Measurements from ENCODE around the gene CPT1C.

CPT1C gene

DNA sequence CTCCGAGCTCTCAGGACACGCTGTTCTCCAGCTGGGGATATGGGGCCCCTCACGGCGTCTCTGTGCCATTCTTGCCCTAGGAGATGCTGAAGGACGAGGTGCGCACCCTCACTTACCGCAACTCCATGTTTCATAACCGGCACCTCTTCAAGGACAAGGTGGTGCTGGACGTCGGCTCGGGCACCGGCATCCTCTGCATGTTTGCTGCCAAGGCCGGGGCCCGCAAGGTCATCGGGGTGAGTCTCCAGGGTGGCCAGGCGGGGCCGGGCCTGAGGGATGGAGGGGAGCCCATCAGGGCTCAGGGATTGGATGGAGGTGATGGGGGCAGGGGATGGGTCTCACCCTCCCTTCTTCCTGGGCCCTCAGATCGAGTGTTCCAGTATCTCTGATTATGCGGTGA, 9.1 kb upstream of the CPT1C start:
- no peak for DNase-seq (ENCODE audit: low read depth in 2 of 2)

DNA sequence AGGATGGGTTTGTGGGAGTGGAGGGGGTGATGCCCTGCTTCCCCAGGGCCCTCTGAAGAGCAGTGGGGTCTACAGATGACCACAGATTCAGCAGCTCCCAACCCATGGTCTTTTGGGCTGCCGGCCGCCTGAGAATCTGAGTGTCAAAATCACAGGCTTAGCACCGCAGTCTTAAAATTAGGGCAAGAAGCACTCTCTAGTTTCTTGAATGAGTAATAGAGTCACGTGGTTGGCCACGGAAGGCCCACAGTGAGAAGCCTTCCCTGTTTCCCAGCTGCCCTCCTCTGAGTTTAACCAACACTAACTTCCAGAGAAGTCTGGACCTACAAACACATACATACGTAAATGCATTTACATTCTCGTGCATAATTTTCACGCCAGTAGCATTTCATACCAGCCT, 8.6 kb upstream of the CPT1C start:
- no peak for DNase-seq (ENCODE audit: low read depth in 2 of 2)

DNA sequence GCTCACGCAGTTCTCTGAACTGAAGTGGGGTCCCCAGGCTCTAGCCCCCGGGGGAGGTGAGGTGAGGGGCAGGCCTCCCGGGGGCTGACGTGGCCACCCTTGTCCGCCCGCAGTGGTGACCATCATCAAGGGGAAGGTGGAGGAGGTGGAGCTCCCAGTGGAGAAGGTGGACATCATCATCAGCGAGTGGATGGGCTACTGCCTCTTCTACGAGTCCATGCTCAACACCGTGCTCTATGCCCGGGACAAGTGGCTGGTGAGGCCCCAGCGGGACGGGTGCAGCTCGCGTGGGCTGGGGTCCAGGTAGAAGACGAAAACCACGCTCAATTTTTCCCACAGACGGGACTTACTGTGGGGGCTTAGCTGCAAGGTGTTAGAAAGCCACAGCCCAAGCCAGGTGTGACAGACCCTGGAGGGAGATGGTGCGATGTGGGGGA, 7.1 kb upstream of the CPT1C start:
- DNase-seq (ENCODE audit: low read depth in 2 of 2) = no peak

DNA sequence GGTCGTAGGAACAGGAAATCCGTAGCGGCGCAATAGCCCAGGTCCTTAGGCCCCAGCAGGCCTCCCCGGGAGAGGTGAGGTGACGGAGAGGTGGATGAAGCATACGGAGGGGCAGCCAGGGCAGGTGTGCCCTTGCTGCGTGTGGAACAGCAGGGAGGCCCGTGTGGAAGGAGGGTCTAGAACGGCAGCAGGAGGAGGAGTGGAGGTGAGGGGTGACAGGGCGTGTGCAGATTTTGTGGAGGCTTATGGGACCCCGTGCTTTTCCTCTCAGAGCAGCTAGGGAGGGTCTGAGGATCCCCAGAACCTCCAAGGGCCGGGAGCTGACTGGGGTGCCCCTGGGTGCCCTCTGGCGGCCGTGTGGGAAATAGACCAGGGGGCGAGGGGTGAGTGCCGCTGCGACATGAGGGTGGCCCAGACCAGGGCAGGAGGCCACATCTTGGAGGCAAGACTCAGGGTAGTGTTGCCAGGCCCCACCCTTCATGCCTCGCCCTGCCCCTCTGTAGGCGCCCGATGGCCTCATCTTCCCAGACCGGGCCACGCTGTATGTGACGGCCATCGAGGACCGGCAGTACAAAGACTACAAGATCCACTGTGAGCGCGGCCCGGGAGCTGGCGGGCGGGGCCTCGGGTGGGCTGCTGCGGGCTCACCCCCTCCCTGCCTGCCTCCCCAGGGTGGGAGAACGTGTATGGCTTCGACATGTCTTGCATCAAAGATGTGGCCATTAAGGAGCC, 6.5 kb upstream of the CPT1C start:
- no peak for DNase-seq (ENCODE audit: low read depth in 2 of 2)

DNA sequence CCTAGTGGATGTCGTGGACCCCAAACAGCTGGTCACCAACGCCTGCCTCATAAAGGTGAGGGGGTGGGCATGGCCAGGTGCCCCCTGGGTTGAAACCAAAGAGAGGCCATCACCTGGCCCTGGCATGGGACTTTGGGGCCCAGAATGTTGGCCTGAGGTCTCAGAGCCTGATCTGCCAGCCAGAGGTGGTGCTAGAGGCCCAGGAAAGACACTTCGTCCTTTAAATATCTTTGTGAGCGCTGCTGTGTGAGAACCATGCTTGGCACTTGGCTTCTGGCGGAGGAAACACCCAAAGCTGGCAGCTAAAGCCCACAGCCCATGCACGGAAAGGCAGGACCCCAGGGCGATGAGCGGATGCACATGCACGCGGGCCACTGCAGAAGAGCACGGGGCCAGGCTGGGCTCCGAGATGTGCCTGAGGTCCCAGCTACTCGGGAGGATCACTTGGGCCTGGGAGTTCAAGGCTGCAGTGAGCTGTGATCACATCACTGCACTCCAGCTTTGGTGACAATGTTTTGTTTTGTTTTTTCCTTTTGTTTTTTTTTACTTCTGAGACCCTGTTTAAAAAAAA, 5.8 kb upstream of the CPT1C start:
- DNase-seq (ENCODE audit: low read depth in 2 of 2) = no peak

DNA sequence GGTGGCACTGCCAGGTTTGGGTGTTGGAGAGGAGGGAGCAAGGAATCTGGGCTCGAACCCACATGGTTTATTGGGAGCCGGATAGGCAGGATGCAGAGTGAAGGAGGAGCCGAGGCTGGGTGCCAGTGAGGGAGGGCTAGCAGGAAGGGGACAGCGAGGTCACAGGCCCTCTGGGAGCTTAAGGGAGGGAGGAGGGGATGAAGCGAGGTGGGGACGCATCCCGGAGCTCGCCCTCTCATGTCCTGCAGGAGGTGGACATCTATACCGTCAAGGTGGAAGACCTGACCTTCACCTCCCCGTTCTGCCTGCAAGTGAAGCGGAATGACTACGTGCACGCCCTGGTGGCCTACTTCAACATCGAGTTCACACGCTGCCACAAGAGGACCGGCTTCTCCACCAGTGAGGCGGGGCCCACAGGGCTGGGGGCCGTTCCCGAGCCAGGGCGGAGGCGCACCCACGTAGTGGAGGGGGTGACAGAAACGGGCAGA, 5.0 kb upstream of the CPT1C start:
- no peak for DNase-seq (ENCODE audit: low read depth in 2 of 2)

DNA sequence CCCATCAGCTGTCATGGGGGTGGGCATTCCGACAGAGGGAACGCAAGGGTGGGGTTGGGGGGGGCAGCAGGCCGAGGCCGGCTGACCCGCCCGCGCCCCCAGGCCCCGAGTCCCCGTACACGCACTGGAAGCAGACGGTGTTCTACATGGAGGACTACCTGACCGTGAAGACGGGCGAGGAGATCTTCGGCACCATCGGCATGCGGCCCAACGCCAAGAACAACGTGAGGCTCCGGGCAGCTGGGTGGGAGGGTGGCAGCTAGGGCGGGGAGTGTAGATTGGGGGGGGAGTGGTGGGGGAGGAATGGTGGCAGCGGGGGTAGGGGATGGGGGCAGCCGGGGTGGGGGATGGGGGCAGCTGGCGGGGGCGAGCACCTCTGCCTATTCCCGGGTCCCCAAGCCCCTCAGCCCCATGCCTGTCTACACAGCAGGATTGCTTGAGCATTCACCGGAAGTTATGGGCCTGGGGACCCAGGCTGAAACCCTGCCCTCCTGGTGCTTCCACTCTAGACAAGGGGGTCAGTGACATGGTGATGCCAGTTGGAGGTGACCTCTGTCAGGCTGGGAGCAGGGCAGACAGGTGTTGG, 4.3 kb upstream of the CPT1C start:
- no peak for DNase-seq (ENCODE audit: low read depth in 2 of 2)

DNA sequence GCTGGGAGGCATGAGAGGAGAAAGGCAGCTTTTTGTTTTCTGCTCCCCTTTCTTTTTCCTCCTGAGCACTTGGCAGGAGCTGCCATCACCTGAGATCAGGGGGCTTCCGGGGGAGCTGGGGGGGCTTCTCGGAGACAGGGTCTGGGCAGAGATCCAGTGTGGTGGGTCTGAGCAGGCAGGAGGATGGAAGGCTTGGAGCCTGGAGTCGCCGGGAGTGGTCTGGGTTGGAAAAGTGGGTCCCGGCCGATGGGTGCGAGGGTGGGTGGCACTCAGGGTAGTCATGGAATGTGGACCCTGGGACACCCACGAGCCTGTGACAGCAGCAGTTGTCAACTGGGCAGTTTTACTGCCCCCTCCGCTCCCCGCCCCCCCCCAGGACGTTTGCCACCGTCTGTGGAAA, 3.8 kb upstream of the CPT1C start:
- no peak for DNase-seq (ENCODE audit: low read depth in 2 of 2)

DNA sequence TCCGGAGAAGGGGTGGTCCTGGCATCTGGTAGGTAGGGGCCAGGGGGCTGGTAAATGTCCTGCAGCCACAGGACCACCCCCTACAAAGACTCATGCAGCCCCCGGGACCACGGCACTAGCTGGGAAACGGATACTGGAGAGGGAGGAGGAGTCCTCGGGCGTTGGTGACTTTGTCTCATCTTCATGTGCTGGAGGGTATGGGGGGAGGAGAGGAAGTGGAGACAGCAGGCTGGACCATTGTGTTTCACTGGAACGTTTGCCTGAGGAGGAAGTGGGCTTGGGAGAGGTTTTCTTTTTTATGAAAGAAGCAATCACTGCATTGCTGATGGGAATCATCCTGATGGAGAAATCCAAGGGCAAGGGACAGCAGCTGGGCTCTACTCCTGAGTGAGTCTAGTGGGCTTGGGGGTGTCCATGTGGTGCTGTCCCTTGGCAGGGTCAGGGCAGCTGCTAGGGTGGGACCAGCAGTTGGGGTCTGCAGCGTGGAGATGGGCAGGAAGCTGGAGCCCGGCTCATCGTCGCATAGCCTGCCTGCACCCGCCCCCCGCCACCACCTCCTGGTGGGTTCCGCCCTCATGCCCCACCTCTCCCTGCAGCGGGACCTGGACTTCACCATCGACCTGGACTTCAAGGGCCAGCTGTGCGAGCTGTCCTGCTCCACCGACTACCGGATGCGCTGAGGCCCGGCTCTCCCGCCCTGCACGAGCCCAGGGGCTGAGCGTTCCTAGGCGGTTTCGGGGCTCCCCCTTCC, 3.2 kb upstream of the CPT1C start:
- no peak for DNase-seq (ENCODE audit: low read depth in 2 of 2)

DNA sequence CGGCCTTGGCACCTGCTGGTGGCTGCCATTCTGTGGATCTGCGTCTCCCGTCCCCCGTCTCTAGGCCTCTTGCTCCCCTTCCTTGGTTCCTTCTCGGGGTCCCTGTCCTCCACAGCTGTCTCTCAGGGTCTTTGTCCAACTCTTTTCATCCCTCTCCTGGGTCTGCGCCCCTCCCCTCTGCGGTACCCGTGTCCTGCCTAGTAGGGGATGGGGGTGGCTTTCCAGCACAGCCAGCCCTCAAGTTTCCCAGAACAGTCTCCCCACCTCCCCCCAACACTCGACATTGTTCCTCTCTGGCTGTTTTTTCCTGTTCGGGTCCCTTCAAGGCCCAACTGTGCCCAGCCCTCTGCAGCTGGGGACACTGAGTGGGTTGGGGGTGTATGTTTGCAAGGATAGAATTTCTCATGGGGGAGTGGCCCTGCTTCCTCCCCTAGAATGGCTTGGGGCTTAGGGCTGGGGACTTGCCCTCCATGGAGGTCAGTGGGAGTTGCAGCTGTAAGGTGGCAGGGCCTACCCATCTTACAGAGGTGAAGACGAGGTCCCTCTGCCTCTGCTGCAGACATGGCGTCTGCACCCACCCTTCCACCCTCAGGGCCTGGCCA, 2.3 kb upstream of the CPT1C start:
- no peak for DNase-seq (ENCODE audit: low read depth in 2 of 2)

DNA sequence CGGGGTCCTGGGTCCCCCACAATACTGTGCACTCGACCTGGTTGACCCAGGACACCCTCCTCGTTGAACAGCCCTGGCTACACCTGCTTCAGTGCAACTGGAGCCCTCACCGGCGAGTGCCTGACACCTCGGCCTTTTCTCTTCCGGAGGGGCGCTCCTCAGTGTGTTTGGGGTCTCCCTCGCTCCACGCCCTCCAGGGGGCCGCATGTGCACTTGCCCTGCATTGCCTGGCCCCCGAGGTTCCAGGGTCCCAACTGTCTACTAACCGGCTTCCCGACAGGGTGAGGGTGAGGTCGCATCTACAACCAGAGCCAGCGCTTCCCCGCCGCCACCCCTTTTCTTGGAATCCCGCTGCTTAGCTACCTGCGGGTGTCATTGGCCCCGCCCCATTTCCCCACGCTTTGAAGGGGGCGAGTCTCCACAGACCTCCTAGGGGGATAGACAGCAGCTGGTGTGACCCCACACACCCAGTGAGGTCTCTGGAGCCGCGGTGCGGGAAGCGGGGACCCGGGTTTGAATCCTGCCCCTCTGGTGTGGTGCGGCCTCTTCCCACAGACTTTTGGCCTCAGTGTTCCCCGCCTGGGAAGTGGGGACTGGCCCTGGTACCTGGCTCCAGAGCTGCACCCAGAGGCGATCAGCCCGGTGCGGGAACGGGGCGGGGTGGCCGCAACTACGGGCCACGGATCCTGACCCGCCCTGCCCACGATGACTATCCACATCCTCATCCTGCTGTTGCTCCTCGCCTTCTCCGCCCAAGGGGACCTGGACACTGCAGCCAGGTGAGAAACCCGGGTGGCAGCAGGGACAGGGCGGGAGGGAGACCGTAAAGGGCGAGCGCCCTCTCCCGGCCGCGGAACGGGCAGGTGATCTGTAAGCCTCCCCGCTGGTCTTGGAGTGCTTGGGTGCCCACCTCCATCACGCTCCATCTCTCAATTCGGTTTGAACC, 1.5 kb upstream of the CPT1C start, which contains the start of gene ADM5:
ADM5 (plus strand) TSS at position 462 of the 946 bp plus-strand sequence; CDS start at position 706, 244 bp downstream.
- no peak for DNase-seq (ENCODE audit: low read depth in 2 of 2)

DNA sequence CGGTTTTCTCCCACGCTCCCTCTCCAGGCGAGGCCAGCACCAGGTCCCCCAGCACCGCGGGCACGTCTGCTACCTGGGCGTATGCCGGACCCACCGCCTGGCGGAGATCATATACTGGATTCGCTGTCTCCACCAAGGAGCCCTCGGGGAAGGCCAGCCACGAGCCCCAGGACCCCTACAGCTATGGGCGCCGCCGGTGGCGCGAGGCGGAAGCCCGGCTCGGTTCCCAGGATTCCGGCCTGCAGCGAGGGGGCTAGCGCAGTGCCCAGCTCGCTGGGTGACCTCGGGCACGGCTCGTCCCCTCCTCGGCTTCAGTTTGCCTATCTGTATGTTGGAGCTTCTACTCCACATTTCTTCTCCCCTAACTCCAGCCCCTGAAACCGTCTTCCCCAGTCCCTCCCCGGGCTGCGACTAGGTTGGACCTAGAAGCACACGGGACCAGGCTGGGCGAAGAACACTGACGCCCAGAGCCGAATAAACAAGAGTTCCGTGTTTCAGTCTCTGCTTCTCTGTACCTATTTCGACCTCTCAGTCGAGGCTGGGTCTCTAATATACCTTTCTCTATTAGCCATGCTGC, 749 bp upstream of the CPT1C start:
- DNase-seq (ENCODE audit: low read depth in 2 of 2) = no peak

DNA sequence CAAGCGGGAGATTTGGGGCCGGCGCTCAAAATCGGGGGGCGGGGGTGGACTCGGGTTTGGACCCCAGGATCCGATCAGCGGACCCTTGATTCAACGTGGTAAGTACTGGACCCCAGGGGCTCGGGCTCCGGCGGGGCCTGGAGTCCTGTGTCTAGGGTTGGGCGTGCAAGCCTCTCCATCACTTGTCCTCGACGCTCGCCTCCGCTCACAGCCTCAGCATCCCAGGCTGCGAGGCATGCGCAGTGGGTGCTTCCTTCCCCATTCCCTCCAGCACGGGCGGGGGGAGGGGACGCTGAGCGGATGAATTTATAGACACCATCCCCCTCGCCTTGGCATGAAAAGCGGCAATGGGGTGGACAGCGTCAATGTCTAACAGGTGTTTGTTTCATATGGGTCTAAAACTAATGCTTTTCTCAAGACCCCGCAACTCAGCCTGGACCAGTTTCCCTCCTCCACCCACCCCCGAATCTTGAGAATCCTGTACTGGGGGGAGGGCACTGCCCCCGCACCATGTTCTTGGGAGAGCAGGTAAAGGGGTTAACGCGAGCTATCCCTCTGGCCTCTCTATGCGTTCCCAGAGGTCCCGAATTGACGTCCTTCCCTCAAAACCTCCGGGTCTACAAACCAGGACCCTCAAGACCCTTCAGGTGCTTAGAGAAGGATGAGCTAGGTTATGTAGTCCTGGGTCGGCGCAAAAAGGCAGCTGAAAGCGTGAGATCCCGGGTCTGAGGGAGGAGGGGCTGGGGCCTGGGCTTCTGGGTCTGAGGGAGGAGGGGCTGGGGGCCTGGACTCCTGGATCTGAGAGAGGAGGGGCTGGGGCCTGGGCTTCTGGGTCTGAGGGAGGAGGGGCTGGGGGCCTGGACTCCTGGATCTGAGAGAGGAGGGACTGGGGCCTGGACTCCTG, 579 bp downstream of the CPT1C start:
- DNase-seq (ENCODE audit: low read depth in 2 of 2) = no peak

DNA sequence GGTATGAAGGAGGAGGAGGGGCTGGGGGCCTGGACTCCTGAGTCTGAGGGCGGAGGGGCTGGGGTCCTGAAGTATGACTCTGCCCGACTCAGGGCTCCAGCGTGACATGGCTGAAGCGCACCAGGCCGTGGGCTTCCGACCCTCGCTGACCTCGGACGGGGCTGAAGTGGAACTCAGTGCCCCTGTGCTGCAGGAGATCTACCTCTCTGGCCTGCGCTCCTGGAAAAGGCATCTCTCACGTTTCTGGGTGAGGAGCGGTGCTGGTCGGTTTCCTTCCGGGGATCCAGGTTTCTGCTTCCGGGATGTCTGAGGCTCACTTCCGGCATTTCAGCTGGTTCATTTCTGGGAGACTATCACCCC, 1.2 kb downstream of the CPT1C start:
- DNase-seq (ENCODE audit: low read depth in 2 of 2) = no peak

DNA sequence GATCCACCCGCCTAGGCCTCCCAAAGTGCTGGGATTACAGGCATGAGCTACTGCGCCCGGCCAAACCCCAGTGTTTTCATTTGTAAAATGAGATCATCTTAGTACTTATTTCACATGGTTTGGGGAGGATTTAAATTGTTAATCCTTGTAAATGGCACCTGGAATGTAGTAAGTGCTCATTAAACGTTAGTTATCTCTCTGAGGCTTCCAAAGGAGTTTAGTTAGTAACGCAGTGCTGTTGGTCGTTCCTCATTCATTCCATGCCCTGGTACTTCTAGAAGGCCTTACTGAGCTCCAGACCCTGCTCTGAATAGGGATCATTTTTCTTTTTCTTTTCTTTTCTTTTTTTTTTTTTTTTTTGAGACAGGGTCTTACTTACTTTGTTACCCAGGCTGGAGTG, 5.2 kb downstream of the CPT1C start:
- DNase-seq (ENCODE audit: low read depth in 2 of 2) = no peak

DNA sequence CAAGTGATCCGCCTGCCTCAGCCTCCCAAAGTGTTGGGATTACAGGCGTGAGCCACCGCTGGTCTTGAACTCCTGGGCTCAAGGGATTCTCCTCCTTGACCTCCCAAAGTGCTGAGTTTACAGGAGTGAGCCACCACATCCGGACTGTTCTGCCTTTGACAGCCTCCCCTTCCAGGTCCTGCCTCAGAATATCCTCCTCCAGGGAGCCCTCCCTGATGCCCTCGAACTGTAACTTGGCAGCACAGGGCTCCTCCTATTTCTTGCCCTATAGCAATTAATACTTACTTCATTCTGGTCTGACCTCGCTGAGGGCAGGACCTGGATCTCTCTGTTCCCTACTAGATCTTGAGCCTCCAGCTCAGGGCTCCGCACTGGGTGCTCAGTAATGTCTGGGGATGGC, 5.9 kb downstream of the CPT1C start:
- no peak for DNase-seq (ENCODE audit: low read depth in 2 of 2)

DNA sequence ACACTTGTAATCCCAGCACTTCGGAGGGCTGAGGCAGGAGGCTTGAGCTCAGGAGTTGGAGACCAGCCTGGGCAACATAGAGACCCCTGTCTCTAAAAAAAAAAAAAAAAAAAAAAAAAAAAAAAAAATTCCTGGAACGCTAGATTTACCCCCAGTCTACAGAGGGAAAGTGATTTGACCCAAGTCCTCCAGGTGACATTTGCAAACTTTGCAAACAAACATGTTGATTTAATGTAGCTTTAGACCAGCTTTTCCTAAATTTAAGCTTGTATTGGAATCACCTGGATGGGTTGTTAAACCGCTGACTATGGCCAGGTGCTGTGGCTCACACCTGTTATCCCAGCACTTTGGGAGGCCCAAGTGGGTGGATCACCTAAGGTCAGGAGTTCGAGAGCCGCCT, 8.4 kb downstream of the CPT1C start:
- no peak for DNase-seq (ENCODE audit: low read depth in 2 of 2)

DNA sequence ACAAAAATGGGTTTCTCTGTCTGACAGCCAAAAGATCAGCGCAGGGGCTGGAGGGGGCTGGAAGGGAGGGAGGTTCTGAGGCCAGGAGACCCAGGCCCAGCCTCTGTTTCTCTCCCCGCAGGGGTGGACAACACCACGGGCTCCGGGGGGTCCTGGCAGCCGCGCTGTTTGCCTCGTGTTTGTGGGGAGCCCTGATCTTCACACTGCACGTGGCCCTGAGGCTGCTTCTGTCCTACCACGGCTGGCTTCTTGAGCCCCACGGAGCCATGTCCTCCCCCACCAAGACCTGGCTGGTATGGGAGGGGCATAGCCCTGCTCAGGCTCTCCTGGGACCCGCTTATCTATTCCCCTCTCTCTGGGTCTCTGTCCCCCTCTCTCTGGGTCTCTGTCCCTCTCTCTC, 9.6 kb downstream of the CPT1C start:
- DNase-seq (ENCODE audit: low read depth in 2 of 2) = no peak

DNA sequence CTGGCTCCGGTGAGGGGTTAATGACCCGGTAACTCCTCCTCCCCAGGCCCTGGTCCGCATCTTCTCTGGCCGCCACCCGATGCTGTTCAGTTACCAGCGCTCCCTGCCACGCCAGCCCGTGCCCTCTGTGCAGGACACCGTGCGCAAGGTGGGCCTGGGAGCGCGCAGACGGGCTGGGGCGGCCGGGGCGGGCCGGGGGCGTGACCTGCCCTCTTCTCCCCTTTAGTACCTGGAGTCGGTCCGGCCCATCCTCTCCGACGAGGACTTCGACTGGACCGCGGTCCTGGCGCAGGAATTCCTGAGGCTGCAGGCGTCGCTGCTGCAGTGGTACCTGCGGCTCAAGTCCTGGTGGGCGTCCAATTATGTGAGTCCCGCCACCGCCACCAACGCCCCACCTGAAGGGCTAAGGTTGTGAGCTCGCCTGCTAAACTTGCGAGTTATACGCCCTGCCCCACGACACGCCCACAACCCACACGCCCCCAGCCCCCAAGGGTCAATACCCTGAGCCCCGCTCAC, 10.4 kb downstream of the CPT1C start:
- DNase-seq (ENCODE audit: low read depth in 2 of 2) = no peak

Data from stimulated activated CD8-positive, alpha-beta memory T cell treated with anti-CD3 and anti-CD28 coated beads, Interleukin-15, amount 100 ng/mL, for 48 hours (primary cell).